Fibroblast of the aortic adventitia (primary cell): ENCODE data around the gene OPN1SW. TPM values are rescaled to one million over a fixed set of nuclear protein-coding genes. Genes with fewer than 3 reads are reported as not detected.
A peak's percentile ranks its signal among the peaks of the same experiment; 100 is the strongest.

Experiments
- DNase-seq: peaks from one replicate; pipeline ENCODE4 v3.0.0-alpha.2; 2010; ENCODE audit warnings: low read depth
- H3K4me3 ChIP-seq: 2 replicates; pipeline ENCODE4 v1.5.1; 2011; ENCODE audit warnings: low read depth, mild to moderate bottlenecking, control low read depth, low read length, moderate library complexity
- total RNA-seq: library from RNA; depleted of rRNA; stranded (reverse); fragments of >200 nt; gene quantifications from 2 replicates; pipeline ENCODE4 v1.2.3, GENCODE V29; 2012; ENCODE audit warnings: low replicate concordance
- TF ChIP-seq, protein P1 (sequence below): IDR thresholded peaks from 2 replicates; pipeline ENCODE4 v1.5.1; 2011; ENCODE audit warnings: mild to moderate bottlenecking, low read length, control low read depth, inconsistent platforms; ENCODE audit not compliant: insufficient read depth

Gene OPN1SW
- total RNA-seq, 1 donor = not detected

DNA sequence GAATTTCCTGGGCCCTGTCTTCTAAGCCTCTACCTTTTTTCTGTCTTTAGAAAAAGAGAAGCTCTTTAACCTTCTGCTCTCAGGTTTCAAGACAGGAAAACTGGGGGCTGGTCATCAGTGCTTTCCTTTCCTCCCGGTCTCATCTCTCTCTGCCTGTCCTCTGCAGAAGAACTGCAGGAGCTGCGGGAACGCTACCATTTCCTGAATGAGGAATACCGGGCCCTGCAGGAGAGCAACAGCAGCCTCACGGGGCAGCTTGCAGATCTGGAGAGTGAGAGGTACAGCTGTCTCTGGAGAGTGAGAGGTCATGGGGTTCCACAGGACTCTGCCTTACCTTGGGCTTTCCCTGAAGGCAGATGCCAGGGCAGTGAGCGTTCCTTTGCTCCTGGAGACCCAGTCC, 28.9 kb upstream of the OPN1SW start:
- no peak overlapping the region for H3K4me3 ChIP-seq
- TF ChIP-seq, protein P1, sequence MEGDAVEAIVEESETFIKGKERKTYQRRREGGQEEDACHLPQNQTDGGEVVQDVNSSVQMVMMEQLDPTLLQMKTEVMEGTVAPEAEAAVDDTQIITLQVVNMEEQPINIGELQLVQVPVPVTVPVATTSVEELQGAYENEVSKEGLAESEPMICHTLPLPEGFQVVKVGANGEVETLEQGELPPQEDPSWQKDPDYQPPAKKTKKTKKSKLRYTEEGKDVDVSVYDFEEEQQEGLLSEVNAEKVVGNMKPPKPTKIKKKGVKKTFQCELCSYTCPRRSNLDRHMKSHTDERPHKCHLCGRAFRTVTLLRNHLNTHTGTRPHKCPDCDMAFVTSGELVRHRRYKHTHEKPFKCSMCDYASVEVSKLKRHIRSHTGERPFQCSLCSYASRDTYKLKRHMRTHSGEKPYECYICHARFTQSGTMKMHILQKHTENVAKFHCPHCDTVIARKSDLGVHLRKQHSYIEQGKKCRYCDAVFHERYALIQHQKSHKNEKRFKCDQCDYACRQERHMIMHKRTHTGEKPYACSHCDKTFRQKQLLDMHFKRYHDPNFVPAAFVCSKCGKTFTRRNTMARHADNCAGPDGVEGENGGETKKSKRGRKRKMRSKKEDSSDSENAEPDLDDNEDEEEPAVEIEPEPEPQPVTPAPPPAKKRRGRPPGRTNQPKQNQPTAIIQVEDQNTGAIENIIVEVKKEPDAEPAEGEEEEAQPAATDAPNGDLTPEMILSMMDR = no peak
- DNase-seq = no peak

DNA sequence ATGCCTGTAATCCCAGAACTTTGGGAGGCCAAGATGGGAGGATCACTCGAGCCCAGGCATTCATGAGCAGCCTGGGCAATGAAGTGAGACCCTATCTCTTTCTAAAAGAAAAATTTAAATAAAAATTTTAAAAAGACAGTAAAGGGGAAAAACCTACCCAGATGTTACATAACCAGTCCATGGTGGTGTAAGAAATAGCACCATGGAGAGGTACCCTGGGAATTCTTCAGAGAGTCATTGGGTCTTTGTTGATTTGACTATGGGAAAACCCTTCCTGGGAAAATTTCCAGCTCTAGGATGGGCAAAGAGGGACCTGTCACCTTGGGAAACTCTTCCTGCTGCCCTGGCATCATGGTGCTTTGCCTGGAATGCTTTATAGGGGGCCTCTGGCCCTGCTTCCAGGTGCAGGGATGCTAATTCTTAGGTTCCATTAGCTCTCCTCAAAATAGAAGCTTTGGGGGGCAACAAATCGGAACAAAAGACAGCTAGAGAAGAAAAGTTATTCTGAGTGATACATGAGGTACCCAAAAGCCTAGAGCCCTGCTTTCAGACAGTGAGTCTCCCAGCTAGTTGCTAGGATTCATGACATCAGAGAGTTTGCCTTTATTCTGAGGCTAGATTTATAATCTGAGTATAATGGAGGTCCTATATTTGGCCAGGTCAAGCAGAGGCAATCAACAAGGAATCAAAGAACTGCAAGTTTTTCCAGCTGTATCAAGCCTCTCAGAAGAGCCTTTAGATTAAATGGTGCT, 26.2 kb upstream of the OPN1SW start:
- no peak overlapping the region for H3K4me3 ChIP-seq
- TF ChIP-seq, protein P1 = no peak
- DNase-seq = no peak

DNA sequence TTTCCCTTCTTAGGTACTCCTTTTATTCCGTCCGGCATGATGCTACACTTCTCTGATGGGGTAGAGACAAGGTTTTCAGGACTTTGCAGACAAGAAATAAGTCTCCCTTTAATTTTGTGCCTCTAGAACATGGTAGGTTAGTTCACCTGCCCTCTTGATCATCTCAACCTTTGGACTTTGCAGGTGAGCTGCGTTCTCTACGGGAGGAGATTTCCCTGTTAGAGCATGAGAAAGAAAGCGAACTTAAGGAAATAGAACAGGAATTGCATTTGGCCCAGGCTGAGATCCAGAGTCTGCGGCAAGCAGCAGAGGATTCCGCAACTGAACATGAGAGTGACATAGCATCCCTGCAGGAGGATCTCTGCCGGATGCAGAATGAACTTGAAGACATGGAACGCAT, 25.4 kb upstream of the OPN1SW start:
- H3K4me3 ChIP-seq = no peak overlapping the region
- TF ChIP-seq, protein P1 = no peak
- no peak for DNase-seq

DNA sequence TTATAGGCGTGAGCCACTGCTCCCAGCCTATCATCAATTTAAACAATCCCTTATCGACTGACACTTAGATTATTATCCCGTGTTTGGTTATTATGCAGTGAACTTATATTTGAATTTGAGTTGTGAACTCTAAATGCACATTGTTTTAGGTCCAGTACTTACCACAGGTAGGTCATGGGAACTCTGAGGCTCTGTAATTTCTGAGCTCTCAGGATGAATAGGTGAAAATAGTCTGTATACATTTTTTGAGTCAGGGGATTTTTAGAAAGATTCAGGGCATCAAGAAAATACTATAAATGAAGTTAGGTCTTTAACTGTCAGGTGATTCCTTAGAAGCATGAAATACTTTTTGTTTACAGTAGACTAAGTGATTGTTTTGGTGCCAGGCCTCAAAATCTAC, 25.0 kb upstream of the OPN1SW start:
- DNase-seq = no peak
- TF ChIP-seq, protein P1 = no peak
- no peak overlapping the region for H3K4me3 ChIP-seq

DNA sequence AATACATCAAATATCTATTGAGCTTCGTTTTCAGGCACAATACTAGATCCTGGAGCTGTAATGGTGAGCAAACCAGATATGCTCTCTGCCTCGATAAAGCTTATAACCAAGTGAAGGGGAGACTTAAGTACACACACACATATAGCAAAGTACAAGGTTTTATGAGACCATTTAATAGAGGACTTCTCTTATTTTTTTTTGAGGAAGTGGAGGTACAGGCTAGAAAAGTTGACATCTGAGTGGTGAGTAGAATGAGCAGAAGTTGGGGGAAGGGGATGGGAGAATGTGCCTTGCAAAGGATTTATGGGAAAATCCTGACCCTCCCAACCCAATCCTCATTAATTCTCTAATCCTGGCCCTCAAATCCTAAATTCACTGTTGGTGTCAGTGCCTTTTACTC, 23.9 kb upstream of the OPN1SW start:
- DNase-seq = no peak
- H3K4me3 ChIP-seq = no peak overlapping the region
- TF ChIP-seq, protein P1 = no peak

DNA sequence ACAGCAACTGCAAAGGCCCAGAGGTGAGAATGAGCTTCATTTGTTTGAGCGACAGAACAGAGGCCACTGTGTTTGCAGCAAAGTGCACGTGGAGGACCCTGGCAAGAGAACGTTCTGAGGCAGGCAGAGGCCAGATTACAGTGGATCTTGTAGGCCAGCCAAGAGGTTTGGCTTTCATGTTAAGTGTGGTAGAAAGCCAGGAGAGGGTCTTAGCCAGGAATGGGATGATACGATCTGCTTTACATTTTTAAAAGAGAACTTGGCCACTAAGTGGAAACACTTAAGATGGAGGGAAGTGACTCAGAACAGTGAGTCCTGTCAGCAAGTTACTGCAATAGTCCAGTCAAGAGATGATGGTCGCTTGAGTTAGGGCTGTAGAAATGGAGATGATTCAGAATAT, 20.7 kb upstream of the OPN1SW start:
- peak; percentile 98 for DNase-seq
- no peak overlapping the region for H3K4me3 ChIP-seq
- TF ChIP-seq, protein P1 = no peak

DNA sequence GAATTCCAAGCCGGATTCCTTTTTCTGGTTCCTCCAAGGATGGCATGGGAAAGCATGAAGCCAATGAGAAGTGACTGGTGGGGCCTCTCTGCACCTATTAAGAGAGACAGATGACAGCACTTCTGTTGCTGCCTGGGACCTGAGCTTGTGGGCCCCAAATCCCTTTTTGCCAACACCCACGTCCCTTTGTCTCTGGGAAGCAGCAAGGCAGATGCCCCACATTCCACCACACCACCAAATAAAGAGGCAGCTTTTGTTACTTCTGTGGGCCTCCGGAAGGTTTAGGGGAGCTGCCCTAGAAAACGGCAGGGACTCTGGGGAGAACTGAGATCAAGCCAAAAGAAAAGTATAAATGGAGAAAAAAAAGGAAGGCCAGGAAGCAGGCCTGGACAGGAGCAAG, 19.5 kb upstream of the OPN1SW start:
- TF ChIP-seq, protein P1 = no peak
- H3K4me3 ChIP-seq = no peak overlapping the region
- no peak for DNase-seq
